K562 (cell line): ENCODE measurements around the gene PRDX2. TPM values are rescaled to one million over a fixed set of nuclear protein-coding genes. Genes with fewer than 3 reads are reported as not detected.
A peak's percentile ranks its signal among the peaks of the same experiment; 100 is the strongest.

Experiments used
- EHMT2 ChIP-seq: fragments of 450-650 bp; IDR thresholded peaks from 2 replicates; pipeline ENCODE4 v1.6.1; 2018; ENCODE audit warnings: antibody characterized with exemption
- ELF4 ChIP-seq: fragments of 450-650 bp; formaldehyde crosslinking; IDR thresholded peaks from 2 replicates; pipeline ENCODE4 v1.4.0; 2022; ENCODE audit warnings: missing genetic modification characterization
- ESRRA ChIP-seq: fragments of 450-650 bp; IDR thresholded peaks from 2 replicates; pipeline ENCODE4 v1.6.1; 2014; ENCODE audit warnings: low read depth, mild to moderate bottlenecking, moderate library complexity, borderline replicate concordance
- FOXJ2 ChIP-seq: fragments of 200-800 bp; sonication (Bioruptor generic); IDR thresholded peaks from 2 replicates; pipeline ENCODE4 v1.6.1; 2016; ENCODE audit warnings: missing genetic modification characterization, missing compliant biosample characterization
- LCOR ChIP-seq: sonication (generic); formaldehyde crosslinking; IDR thresholded peaks from 2 replicates; pipeline ENCODE4 v1.8.0; 2022; ENCODE audit warnings: mild to moderate bottlenecking, missing genetic modification reagents
- RBFOX2 ChIP-seq: fragments of 200-400 bp; formaldehyde crosslinking; IDR thresholded peaks from 2 replicates; pipeline ENCODE4 v1.6.1; 2017; ENCODE audit warnings: low read depth, mild to moderate bottlenecking, low read length, moderate library complexity
- SAP30 ChIP-seq: fragments of 200-600 bp; sonication (generic); IDR thresholded peaks from 2 replicates; pipeline ENCODE4 v1.6.1; 2012; ENCODE audit warnings: borderline replicate concordance, low read depth, mild to moderate bottlenecking, moderate library complexity, low read length, control low read depth, inconsistent platforms; ENCODE audit not compliant: insufficient read depth, poor library complexity, severe bottlenecking
- SRSF1 ChIP-seq: fragments of 200-400 bp; formaldehyde crosslinking; IDR thresholded peaks from 2 replicates; pipeline ENCODE4 v1.6.1; 2017; ENCODE audit warnings: mild to moderate bottlenecking, low read depth, low read length, moderate library complexity
- ZEB2 ChIP-seq: fragments of 450-650 bp; IDR thresholded peaks from 2 replicates; pipeline ENCODE4 v1.6.1; 2016
- ZNF124 ChIP-seq: sonication (generic); formaldehyde crosslinking; IDR thresholded peaks from 2 replicates; pipeline ENCODE4 v1.8.1; 2022; ENCODE audit warnings: missing genetic modification reagents
- ZNF232 ChIP-seq: sonication (generic); formaldehyde crosslinking; IDR thresholded peaks from 2 replicates; pipeline ENCODE4 v1.8.0; 2022; ENCODE audit warnings: mild to moderate bottlenecking, missing genetic modification reagents
- polyA plus RNA-seq, 8 experiments: library from polyadenylated mRNA; depleted of rRNA in 4 of 8; stranded (reverse) in 5 of 8; unstranded in 3 of 8; fragments of >200 nt; fragmentation: Nextera tagmentation in 2 of 8; fragmentation: Illumina TruSeq in 1 of 8; extraction: Ambion mirVana in 2 of 8; extraction: Trizol in 1 of 8; gene quantifications; 2 replicates each; pipeline versions ENCODE4 v1.2.1 to v1.2.3, GENCODE V29; 2011 to 2014; ENCODE audit warnings: inconsistent platforms in 1 of 8, missing spikeins in 1 of 8
- total RNA-seq, 7 experiments: library from RNA; depleted of rRNA in 6 of 7; stranded (reverse); fragments of >200 nt in 6 of 7; fragmentation: Illumina TruSeq in 2 of 7; extraction: Trizol in 2 of 7; gene quantifications; 2 replicates each; pipeline versions ENCODE4 v1.2.1 to v1.2.3, GENCODE V29; 2011 to 2021; ENCODE audit warnings: low replicate concordance in 1 of 7
- TF ChIP-seq, protein P1 (sequence below): fragments of 450-650 bp; IDR thresholded peaks from 2 replicates; pipeline ENCODE4 v1.6.1; 2016
- TF ChIP-seq, protein P2 (sequence below), 2 experiments: fragments of 150-350 bp in 1 of 2; IDR thresholded peaks; 2 replicates each; pipeline ENCODE4 v1.6.1; 2012 to 2016; ENCODE audit warnings: low read depth in 2 of 2, low read length in 2 of 2, mild to moderate bottlenecking in 1 of 2, moderate library complexity in 1 of 2
- TF ChIP-seq, protein P3 (sequence below), 2 experiments: fragments of 450-650 bp in 1 of 2; IDR thresholded peaks; 2 replicates each; pipeline ENCODE4 v1.6.1; 2011 to 2017; ENCODE audit warnings: low read depth in 2 of 2, antibody characterized with exemption in 1 of 2, borderline replicate concordance in 1 of 2, low read length in 1 of 2, mild to moderate bottlenecking in 1 of 2, mixed read lengths in 1 of 2; ENCODE audit not compliant: control insufficient read depth in 1 of 2
- TF ChIP-seq, protein P4 (sequence below): sonication (generic); formaldehyde crosslinking; IDR thresholded peaks from 2 replicates; pipeline ENCODE4 v1.8.0; 2022; ENCODE audit warnings: mild to moderate bottlenecking, missing genetic modification reagents

PRDX2 gene
- total and polyA plus RNA-seq, 9 of the 15 experiments (the other 6 are each of a cell fraction or from before 2014, with no cell fraction given): 206 to 1,183 (median 415) TPM

- TF ChIP-seq, protein P1, sequence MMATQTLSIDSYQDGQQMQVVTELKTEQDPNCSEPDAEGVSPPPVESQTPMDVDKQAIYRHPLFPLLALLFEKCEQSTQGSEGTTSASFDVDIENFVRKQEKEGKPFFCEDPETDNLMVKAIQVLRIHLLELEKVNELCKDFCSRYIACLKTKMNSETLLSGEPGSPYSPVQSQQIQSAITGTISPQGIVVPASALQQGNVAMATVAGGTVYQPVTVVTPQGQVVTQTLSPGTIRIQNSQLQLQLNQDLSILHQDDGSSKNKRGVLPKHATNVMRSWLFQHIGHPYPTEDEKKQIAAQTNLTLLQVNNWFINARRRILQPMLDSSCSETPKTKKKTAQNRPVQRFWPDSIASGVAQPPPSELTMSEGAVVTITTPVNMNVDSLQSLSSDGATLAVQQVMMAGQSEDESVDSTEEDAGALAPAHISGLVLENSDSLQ: 0 out of 2 replicates have a peak, but pooled peaks have one; percentile 6
- TF ChIP-seq ESRRA (peak; percentile 44; the same call in 1 of the 2 replicates), ZNF232 (no peak), SRSF1 (no peak), FOXJ2 (no peak), ELF4 (CRISPR knock-in tag) (no peak), RBFOX2 (no peak), EHMT2 (no peak), ZNF124 (CRISPR knock-in tag) (no peak), SAP30 (peak; percentile 0), ZEB2 (peak; percentile 23; the same call in 1 of the 2 replicates), LCOR (CRISPR knock-in tag) (no peak; the same call in 1 of the 2 replicates)
- TF ChIP-seq, protein P2, sequence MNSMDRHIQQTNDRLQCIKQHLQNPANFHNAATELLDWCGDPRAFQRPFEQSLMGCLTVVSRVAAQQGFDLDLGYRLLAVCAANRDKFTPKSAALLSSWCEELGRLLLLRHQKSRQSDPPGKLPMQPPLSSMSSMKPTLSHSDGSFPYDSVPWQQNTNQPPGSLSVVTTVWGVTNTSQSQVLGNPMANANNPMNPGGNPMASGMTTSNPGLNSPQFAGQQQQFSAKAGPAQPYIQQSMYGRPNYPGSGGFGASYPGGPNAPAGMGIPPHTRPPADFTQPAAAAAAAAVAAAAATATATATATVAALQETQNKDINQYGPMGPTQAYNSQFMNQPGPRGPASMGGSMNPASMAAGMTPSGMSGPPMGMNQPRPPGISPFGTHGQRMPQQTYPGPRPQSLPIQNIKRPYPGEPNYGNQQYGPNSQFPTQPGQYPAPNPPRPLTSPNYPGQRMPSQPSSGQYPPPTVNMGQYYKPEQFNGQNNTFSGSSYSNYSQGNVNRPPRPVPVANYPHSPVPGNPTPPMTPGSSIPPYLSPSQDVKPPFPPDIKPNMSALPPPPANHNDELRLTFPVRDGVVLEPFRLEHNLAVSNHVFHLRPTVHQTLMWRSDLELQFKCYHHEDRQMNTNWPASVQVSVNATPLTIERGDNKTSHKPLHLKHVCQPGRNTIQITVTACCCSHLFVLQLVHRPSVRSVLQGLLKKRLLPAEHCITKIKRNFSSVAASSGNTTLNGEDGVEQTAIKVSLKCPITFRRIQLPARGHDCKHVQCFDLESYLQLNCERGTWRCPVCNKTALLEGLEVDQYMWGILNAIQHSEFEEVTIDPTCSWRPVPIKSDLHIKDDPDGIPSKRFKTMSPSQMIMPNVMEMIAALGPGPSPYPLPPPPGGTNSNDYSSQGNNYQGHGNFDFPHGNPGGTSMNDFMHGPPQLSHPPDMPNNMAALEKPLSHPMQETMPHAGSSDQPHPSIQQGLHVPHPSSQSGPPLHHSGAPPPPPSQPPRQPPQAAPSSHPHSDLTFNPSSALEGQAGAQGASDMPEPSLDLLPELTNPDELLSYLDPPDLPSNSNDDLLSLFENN (IDR thresholded peaks at IDR 0.05; ENCODE audit: low read depth in 2 of 2, low read length in 2 of 2): no peak
- TF ChIP-seq, protein P3, sequence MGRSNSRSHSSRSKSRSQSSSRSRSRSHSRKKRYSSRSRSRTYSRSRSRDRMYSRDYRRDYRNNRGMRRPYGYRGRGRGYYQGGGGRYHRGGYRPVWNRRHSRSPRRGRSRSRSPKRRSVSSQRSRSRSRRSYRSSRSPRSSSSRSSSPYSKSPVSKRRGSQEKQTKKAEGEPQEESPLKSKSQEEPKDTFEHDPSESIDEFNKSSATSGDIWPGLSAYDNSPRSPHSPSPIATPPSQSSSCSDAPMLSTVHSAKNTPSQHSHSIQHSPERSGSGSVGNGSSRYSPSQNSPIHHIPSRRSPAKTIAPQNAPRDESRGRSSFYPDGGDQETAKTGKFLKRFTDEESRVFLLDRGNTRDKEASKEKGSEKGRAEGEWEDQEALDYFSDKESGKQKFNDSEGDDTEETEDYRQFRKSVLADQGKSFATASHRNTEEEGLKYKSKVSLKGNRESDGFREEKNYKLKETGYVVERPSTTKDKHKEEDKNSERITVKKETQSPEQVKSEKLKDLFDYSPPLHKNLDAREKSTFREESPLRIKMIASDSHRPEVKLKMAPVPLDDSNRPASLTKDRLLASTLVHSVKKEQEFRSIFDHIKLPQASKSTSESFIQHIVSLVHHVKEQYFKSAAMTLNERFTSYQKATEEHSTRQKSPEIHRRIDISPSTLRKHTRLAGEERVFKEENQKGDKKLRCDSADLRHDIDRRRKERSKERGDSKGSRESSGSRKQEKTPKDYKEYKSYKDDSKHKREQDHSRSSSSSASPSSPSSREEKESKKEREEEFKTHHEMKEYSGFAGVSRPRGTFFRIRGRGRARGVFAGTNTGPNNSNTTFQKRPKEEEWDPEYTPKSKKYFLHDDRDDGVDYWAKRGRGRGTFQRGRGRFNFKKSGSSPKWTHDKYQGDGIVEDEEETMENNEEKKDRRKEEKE (IDR thresholded peaks at IDR 0.05; ENCODE audit: borderline replicate concordance in 1 of 2, control insufficient read depth in 1 of 2, low read depth in 2 of 2, low read length in 1 of 2): no peak
- TF ChIP-seq, protein P4, sequence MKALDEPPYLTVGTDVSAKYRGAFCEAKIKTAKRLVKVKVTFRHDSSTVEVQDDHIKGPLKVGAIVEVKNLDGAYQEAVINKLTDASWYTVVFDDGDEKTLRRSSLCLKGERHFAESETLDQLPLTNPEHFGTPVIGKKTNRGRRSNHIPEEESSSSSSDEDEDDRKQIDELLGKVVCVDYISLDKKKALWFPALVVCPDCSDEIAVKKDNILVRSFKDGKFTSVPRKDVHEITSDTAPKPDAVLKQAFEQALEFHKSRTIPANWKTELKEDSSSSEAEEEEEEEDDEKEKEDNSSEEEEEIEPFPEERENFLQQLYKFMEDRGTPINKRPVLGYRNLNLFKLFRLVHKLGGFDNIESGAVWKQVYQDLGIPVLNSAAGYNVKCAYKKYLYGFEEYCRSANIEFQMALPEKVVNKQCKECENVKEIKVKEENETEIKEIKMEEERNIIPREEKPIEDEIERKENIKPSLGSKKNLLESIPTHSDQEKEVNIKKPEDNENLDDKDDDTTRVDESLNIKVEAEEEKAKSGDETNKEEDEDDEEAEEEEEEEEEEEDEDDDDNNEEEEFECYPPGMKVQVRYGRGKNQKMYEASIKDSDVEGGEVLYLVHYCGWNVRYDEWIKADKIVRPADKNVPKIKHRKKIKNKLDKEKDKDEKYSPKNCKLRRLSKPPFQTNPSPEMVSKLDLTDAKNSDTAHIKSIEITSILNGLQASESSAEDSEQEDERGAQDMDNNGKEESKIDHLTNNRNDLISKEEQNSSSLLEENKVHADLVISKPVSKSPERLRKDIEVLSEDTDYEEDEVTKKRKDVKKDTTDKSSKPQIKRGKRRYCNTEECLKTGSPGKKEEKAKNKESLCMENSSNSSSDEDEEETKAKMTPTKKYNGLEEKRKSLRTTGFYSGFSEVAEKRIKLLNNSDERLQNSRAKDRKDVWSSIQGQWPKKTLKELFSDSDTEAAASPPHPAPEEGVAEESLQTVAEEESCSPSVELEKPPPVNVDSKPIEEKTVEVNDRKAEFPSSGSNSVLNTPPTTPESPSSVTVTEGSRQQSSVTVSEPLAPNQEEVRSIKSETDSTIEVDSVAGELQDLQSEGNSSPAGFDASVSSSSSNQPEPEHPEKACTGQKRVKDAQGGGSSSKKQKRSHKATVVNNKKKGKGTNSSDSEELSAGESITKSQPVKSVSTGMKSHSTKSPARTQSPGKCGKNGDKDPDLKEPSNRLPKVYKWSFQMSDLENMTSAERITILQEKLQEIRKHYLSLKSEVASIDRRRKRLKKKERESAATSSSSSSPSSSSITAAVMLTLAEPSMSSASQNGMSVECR (CRISPR knock-in tag): peak; percentile 8; the same call in 1 of the 2 replicates
Observed at GRCh38 chr19:12800923-12801465, 606 bp downstream of the PRDX2 start (continued).
